PFSK-1 (cell line): Measurements from ENCODE around the gene ASPA.

Experiments
- FOXP2 ChIP-seq: optimal IDR thresholded peaks from 2 replicates; pipeline ENCODE3; 2011; ENCODE audit warnings: borderline replicate concordance, control low read depth, inconsistent platforms; ENCODE audit not compliant: insufficient read depth; ENCODE audit errors: extremely low read length, extremely low read depth
- POLR2AphosphoS5 ChIP-seq: IDR thresholded peaks from 2 replicates; pipeline ENCODE4 v1.6.1; 2012; ENCODE audit warnings: low read depth, mild to moderate bottlenecking, control low read depth, low read length, moderate library complexity
- REST ChIP-seq, 2 experiments: IDR thresholded peaks; 2 replicates each; pipeline versions ENCODE4 v1.6.1 to v1.8.0; 2011 to 2012; ENCODE audit warnings: low read depth in 2 of 2, low read length in 2 of 2, control low read depth in 1 of 2, inconsistent platforms in 1 of 2, mild to moderate bottlenecking in 1 of 2, moderate library complexity in 1 of 2; ENCODE audit not compliant: insufficient read depth in 1 of 2
- SIN3A ChIP-seq: IDR thresholded peaks from 2 replicates; pipeline ENCODE4 v1.6.1; 2012; ENCODE audit warnings: mild to moderate bottlenecking, low read length, moderate library complexity, borderline replicate concordance; ENCODE audit not compliant: insufficient read depth
- TAF1 ChIP-seq: IDR thresholded peaks from 2 replicates; pipeline ENCODE4 v1.6.1; 2012; ENCODE audit warnings: low read length, control low read depth, borderline replicate concordance; ENCODE audit not compliant: insufficient read depth

Gene ASPA

DNA sequence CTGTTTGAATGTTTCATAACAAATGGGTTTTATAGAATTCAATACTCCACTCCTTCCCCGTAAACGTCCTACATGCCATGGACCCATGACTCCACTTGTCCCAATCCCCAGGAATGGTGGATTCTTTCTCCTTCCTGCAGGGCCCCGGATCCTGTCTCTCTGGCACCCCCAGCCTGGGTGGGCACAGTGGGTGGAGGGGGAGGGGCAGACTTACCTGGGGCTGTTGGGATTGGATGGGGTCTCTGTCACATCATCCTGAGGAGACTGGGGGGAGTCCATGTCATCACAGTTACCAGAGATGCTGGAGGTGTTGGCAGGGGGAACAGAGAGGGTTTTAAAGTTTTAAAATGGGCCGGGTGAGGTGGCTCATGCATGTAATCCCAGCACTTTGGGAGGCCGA is 68.6 kb downstream of the ASPA start:
- TF ChIP-seq POLR2AphosphoS5 = no peak
- no peak for TF ChIP-seq SIN3A
- TF ChIP-seq REST (IDR thresholded peaks at IDR 0.05; ENCODE audit: insufficient read depth in 1 of 2, low read depth in 2 of 2, low read length in 2 of 2) = no peak
- no peak for TF ChIP-seq TAF1

GRCh38 chr17:3545151-3545550 is 69.4 kb downstream of the ASPA start:
- TF ChIP-seq POLR2AphosphoS5 (no peak), SIN3A (no peak), FOXP2 (no peak), REST (IDR thresholded peaks at IDR 0.05; ENCODE audit: insufficient read depth in 1 of 2, low read depth in 2 of 2, low read length in 2 of 2) (no peak), TAF1 (no peak)

DNA sequence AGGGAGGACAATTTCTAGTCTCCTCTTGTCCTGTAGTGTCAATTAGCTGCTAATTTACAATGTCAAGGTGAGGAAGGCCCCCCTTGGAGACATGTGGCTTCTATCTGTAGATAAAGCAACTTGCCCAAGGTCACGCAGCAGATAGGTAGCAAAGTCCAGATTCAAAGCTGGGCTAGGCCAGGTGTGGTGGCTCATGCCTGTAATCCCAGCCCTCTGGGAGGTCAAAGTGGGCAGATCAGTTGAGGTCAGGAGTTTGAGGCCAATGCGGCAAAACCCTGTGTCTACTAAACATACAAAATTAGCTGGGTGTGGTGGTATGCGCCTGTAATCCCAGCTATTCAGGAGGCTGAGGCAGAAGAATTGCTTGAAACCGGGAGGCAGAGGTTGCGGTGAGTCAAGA is 70.7 kb downstream of the ASPA start:
- no peak for TF ChIP-seq SIN3A
- no peak for TF ChIP-seq TAF1
- no peak for TF ChIP-seq FOXP2

DNA sequence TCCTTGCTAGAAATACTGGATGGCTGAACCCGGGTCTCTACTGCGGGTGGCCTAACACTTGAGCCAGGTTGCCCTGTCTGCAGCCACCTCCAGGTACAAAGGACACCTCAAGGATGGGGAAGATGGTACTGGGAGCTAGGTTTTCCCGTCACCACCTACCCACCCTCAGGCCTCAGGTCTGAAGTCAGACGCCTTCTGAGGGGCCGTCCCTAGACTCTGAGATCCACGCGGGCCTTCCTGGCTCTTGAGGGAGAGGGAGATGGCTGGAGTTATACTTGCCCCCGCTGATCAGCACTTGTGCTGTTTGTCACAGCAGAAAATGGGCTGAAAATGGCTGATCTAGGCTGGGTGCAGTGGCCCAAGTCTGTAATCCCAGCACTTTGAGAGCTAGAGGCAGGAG is 71.2 kb downstream of the ASPA start:
- no peak for TF ChIP-seq TAF1
- no peak for TF ChIP-seq SIN3A
- no peak for TF ChIP-seq POLR2AphosphoS5
- no peak for TF ChIP-seq FOXP2
- TF ChIP-seq REST (IDR thresholded peaks at IDR 0.05; ENCODE audit: insufficient read depth in 1 of 2, low read depth in 2 of 2, low read length in 2 of 2) = no peak

DNA sequence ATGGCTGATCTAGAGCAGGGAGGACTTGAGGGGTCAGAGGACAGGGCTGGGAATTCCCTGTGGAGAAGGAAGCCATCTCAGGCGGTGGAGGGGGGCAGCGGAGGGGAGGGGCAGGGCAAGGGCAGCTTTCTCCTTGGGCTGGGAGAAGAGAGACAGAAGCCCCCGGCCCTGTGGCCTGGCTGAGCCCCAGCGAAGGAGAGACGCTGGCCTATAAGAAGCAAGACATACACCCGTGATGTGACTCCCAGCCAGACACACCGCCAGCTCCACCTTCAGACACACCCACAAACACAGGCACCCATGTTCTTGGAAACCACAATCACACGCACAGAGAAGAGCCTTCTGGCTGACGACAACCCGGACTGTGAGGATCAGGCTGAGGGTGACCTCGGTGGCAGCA is 71.8 kb downstream of the ASPA start:
- no peak for TF ChIP-seq REST (IDR thresholded peaks at IDR 0.05; ENCODE audit: insufficient read depth in 1 of 2, low read depth in 2 of 2, low read length in 2 of 2)
- TF ChIP-seq FOXP2 = no peak
- no peak for TF ChIP-seq POLR2AphosphoS5
- no peak for TF ChIP-seq SIN3A
- TF ChIP-seq TAF1 = no peak

- TF ChIP-seq FOXP2 (no peak), REST (IDR thresholded peaks at IDR 0.05; ENCODE audit: insufficient read depth in 1 of 2, low read depth in 2 of 2, low read length in 2 of 2) (no peak), SIN3A (no peak)
Measured at GRCh38 chr17:3549610-3550162, 73.9 kb downstream of the ASPA start.
